RWPE2 (cell line): ENCODE measurements around the gene IFI35.
"Not testable (repeated sequence)": the region's sequence is repeated elsewhere in the genome, so short reads cannot be mapped to it uniquely, and the experiment has no call there.

ENCODE experiments used
- ATAC-seq: fragments of 200-7000 bp; cut with Tn5 transposase; 3 replicates; pipeline ENCODE4 v1.9.1; 2021; ENCODE audit warnings: low read depth
- DNase-seq: peaks from one replicate; pipeline ENCODE4 v3.0.0-alpha.2; 2020; ENCODE audit warnings: low spot score
- H3K27ac ChIP-seq: fragments of 450-650 bp; 2 replicates; pipeline ENCODE4 v1.5.1; 2017; ENCODE audit warnings: mild to moderate bottlenecking; ENCODE audit not compliant: poor library complexity, severe bottlenecking
- H3K27me3 ChIP-seq: fragments of 250-450 bp; sonication (Bioruptor Pico); 2 replicates; pipeline ENCODE4 v1.5.1; 2021; ENCODE audit warnings: mild to moderate bottlenecking, moderate library complexity; ENCODE audit not compliant: insufficient read depth, poor library complexity, severe bottlenecking
- H3K36me3 ChIP-seq: fragments of 250-450 bp; sonication (Bioruptor Pico); 2 replicates; pipeline ENCODE4 v1.5.1; 2020; ENCODE audit warnings: low read depth, mild to moderate bottlenecking, moderate library complexity
- H3K4me1 ChIP-seq: fragments of 250-450 bp; sonication (Bioruptor Pico); 2 replicates; pipeline ENCODE4 v1.5.1; 2021; ENCODE audit warnings: mild to moderate bottlenecking, moderate library complexity; ENCODE audit not compliant: insufficient read depth, poor library complexity, severe bottlenecking
- H3K4me3 ChIP-seq: fragments of 250-450 bp; sonication (Bioruptor Pico); 2 replicates; pipeline ENCODE4 v1.5.1; 2021; ENCODE audit warnings: mild to moderate bottlenecking, moderate library complexity; ENCODE audit not compliant: severe bottlenecking
- H3K9me3 ChIP-seq: fragments of 250-450 bp; sonication (Bioruptor Pico); 2 replicates; pipeline ENCODE4 v1.5.1; 2021; ENCODE audit warnings: mild to moderate bottlenecking, moderate library complexity; ENCODE audit not compliant: severe bottlenecking
- TF ChIP-seq, protein P1 (sequence below): fragments of 450-650 bp; IDR thresholded peaks from one replicate; pipeline ENCODE4 v1.5.1; 2017; ENCODE audit warnings: mild to moderate bottlenecking, moderate library complexity; ENCODE audit not compliant: poor library complexity, severe bottlenecking

The IFI35 gene

DNA sequence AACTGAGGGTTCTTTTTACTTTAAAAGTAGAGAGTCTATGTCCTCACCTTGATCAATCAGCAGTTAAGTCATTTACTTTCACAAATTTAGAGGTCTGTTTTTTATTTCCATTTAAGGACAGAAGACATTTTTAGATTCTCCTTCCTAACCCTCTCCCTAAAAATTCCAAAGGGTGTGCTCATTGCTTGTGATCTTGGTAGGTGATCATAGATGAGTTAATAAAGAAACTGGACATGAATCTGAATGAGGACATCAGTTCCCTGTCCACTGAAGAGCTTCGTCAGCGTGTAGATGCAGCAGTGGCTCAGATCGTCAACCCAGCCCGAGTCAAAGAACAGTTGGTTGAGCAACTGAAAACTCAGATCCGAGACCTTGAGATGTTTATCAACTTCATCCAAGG lies 17.4 kb upstream of the IFI35 start:
- Histone ChIP-seq H3K27ac (peak overlapping the region; percentile 99), H3K27me3 (no peaks in the 10 kb centered on the region), H3K9me3 (no peaks in the 10 kb centered on the region), H3K4me1 (peaks cover 31% of the 10 kb centered on the region), H3K4me3 (no peak overlapping the region), H3K36me3 (peaks cover 70% of the 10 kb centered on the region)
- TF ChIP-seq, protein P1, sequence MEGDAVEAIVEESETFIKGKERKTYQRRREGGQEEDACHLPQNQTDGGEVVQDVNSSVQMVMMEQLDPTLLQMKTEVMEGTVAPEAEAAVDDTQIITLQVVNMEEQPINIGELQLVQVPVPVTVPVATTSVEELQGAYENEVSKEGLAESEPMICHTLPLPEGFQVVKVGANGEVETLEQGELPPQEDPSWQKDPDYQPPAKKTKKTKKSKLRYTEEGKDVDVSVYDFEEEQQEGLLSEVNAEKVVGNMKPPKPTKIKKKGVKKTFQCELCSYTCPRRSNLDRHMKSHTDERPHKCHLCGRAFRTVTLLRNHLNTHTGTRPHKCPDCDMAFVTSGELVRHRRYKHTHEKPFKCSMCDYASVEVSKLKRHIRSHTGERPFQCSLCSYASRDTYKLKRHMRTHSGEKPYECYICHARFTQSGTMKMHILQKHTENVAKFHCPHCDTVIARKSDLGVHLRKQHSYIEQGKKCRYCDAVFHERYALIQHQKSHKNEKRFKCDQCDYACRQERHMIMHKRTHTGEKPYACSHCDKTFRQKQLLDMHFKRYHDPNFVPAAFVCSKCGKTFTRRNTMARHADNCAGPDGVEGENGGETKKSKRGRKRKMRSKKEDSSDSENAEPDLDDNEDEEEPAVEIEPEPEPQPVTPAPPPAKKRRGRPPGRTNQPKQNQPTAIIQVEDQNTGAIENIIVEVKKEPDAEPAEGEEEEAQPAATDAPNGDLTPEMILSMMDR = no peak
- ATAC-seq (no peak; the same call in 2 of the 3 replicates), DNase-seq (no peak)

DNA sequence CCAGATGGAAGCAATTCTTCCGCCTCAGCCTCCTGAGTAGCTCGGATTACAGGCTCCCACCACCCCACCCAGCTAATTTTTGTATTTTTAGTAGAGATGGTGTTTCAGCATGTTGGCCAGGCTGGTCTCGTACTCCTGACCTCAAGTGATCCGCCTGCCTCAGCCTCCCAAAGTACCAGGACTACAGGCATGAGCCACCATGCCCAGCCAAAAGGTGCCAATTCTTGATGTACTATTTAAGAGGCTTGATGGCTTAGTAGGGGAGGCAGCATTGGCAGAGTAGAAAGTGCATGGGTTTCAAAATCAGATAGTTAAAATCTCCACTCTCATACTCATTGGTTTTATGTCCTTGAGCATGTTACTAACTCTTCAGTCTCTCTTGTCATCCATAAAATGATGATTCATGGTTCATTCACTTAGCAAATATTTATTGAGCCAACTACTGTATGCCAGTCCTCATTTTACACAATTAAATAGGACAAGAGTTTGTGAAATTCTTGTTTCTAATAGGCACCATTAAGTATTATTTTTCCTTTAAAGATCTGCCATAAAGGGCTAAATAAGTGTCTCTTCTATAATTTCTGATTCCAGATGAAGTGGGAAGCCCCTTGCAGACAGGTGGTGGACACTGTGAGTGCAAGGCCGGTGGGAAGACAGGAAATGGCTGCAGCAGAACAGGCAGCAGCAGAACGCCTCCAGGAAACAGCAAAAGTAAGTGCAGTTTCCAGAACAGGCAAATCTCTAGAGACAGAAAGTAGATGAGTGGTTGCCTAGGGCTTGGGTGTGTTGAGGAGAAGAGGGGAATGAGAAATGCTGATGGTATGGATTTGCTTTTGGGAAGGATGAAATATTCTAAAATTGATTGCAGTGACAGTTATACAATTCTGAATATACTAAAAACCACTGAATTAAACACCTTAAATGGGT lies 16.6 kb upstream of the IFI35 start:
- ATAC-seq = peak; percentile 83
- Histone ChIP-seq H3K27ac (peak overlapping the region; percentile 99), H3K9me3 (no peaks in the 10 kb centered on the region), H3K4me3 (no peak overlapping the region), H3K27me3 (no peaks in the 10 kb centered on the region), H3K36me3 (peaks cover 68% of the 10 kb centered on the region), H3K4me1 (peaks cover 31% of the 10 kb centered on the region)
- DNase-seq = no peak
- TF ChIP-seq, protein P1 = no peak

DNA sequence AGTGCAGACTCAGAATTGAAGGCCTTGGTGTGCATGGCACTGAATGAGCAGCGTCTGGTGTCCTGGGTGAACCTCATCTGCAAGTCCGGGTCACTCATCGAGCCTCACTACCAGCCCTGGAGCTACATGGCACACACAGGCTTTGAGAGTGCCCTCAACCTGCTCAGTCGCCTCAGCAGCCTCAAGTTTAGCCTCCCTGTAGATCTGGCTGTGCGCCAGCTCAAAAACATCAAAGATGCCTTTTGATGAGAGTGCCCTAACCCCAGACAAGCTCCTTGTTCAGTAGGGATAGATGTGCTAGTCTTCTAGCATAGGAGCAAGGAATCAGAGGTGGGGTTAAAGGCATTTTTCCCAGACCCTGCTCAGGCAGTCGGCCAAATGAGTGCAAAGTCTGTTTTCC lies 15.1 kb upstream of the IFI35 start:
- H3K36me3 ChIP-seq = peaks cover 65% of the 10 kb centered on the region
- no peak overlapping the region for H3K4me3 ChIP-seq
- peak overlapping the region; percentile 99 for H3K27ac ChIP-seq
- no peaks in the 10 kb centered on the region for H3K27me3 ChIP-seq
- ATAC-seq (no peak), DNase-seq (no peak)
- no peaks in the 10 kb centered on the region for H3K9me3 ChIP-seq
- peaks cover 31% of the 10 kb centered on the region for H3K4me1 ChIP-seq
- TF ChIP-seq, protein P1 = no peak

DNA sequence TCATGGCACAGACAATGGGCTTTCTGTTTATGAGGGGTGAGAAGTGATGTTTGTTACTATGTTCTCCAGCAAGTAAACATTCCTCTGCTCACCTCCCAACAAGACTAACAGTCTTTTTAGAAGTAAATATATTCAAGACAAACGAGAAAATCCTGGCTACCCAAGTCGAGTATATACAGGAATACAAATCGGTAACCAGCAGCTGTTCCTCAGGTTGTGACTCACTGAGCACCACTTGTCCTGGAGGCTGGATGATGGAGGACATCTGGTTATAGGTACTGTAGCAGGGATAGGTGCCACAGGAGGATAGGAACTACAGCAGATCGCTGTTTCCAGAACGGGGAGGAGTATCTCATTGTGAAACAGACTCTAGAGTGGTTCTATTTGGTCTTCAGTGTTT lies 13.7 kb upstream of the IFI35 start:
- peaks cover 37% of the 10 kb centered on the region for H3K4me1 ChIP-seq
- no peaks in the 10 kb centered on the region for H3K27me3 ChIP-seq
- no peak overlapping the region for H3K4me3 ChIP-seq
- DNase-seq (no peak), ATAC-seq (no peak)
- no peaks in the 10 kb centered on the region for H3K9me3 ChIP-seq
- H3K36me3 ChIP-seq = peaks cover 51% of the 10 kb centered on the region
- TF ChIP-seq, protein P1 = no peak
- H3K27ac ChIP-seq = no peak overlapping the region

DNA sequence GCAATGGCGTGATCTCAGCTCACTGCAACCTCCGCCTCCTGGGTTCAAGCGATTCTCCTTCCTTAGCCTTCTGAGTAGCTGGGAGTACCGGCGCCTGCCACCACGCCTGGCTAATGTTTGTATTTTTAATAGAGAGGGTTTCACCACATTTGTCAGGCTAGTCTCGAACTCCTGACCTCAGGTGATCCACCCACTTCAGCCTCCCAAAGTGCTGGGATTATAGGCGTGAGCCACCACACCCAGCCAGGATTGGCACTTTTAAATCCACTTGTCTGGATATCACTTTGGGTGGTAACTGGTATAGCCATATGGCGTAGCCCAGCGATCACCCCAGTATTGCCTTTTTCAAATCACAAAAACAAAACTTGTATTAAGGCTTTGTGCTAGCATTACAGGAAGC lies 12.7 kb upstream of the IFI35 start:
- ATAC-seq, H3K4me3 ChIP-seq, H3K9me3 ChIP-seq, H3K27ac ChIP-seq, H3K27me3 ChIP-seq, DNase-seq: not testable (repeated sequence)
- peaks cover 31% of the 10 kb centered on the region for H3K4me1 ChIP-seq
- peaks cover 46% of the 10 kb centered on the region for H3K36me3 ChIP-seq
